Omental fat pad (tissue), 4 donors: ENCODE results near the gene TLX3. TPM values are rescaled to one million over a fixed set of nuclear protein-coding genes. Genes with fewer than 3 reads are reported as not detected.
"Not testable (repeated sequence)": the region's sequence is repeated elsewhere in the genome, so short reads cannot be mapped to it uniquely, and the experiment has no call there.

Experiments
- ATAC-seq: fragments of 150-250 bp; one replicate; pipeline ENCODE4 v1.9.1; 2016; ENCODE audit warnings: mild to moderate bottlenecking, moderate library complexity; ENCODE audit not compliant: low FRiP score
- DNase-seq: peaks from one replicate; pipeline ENCODE4 v3.0.0-alpha.2; 2019; ENCODE audit warnings: low spot score
- total RNA-seq, 4 donors: library from RNA; depleted of rRNA; stranded (reverse); fragments of >200 nt; gene quantifications; one replicate each; pipeline ENCODE4 v1.1.0, GENCODE V29; 2016
- TF ChIP-seq, protein P1 (sequence below), 3 donors: fragments of 450-650 bp; IDR thresholded peaks; one replicate each; pipeline ENCODE4 v1.5.1; 2016 to 2017; ENCODE audit warnings: antibody characterized with exemption in 3 of 3, mild to moderate bottlenecking in 3 of 3, moderate library complexity in 2 of 3

TLX3 gene
- total RNA-seq, 4 donors from 2014 or later = not detected

DNA sequence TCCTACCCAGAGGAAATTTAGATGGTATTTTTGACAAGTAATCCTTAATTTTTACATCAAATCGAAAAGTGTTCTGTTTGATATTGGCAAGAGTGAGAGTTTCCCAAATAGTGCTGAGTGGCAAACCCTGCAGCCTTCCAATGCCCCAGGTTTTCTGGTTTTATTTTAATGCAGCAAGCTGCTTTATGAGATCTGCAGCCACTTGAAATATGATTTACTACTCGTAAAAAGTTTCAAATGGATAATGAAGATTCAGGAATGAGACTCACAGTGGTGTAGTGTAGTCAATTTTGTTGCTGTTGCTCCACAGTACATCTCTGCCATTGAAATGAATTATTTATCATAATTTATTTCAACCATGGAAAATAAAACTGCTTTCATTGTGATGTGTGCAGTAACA, 23.6 kb upstream of the TLX3 start:
- TF ChIP-seq, protein P1, sequence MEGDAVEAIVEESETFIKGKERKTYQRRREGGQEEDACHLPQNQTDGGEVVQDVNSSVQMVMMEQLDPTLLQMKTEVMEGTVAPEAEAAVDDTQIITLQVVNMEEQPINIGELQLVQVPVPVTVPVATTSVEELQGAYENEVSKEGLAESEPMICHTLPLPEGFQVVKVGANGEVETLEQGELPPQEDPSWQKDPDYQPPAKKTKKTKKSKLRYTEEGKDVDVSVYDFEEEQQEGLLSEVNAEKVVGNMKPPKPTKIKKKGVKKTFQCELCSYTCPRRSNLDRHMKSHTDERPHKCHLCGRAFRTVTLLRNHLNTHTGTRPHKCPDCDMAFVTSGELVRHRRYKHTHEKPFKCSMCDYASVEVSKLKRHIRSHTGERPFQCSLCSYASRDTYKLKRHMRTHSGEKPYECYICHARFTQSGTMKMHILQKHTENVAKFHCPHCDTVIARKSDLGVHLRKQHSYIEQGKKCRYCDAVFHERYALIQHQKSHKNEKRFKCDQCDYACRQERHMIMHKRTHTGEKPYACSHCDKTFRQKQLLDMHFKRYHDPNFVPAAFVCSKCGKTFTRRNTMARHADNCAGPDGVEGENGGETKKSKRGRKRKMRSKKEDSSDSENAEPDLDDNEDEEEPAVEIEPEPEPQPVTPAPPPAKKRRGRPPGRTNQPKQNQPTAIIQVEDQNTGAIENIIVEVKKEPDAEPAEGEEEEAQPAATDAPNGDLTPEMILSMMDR (IDR thresholded peaks at IDR 0.05) = no peak
- ATAC-seq (no peak), DNase-seq (no peak)

DNA sequence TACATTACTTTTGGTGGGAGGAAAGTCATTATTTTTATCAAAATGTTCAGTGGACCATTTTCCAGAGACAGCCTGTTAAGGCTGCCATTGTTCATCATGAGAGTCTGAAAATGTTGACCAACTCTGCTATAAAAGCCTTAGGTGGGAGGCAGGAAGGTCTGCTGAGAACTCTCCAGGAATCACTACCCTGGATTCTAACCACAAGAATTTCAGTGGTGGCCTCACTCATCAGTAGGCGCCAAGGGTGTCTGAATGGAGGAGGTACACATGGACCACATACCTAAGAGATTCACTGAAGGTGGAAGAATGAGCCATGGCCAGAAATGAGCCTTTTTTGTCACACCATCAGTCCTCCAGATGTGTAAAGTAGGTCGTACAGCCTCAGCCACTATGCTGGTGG, 21.0 kb upstream of the TLX3 start:
- TF ChIP-seq, protein P1 (IDR thresholded peaks at IDR 0.05) = no peak
- ATAC-seq = no peak

DNA sequence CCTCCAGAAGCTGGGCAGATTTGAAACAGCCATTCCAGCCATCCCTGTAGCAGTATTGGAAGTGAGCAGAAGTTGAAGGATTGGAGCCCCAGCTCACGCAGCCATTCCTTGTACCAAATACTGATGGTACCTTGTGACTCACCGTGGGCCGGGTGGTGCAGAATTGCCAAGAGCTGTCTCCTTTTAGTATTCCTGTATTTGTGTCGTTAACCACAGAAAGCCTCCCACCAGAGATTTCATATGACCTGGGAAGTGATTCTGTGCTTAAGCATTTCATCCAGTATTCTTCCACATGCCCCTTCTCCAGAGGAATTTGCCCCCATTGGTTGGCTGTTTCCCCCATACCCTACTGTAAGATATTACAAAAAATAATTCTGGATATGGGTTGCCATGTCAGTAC, 17.7 kb upstream of the TLX3 start:
- ATAC-seq = no peak

More for the DNA sequence above, 21.0 kb upstream of the TLX3 start:
- DNase-seq = no peak

DNA sequence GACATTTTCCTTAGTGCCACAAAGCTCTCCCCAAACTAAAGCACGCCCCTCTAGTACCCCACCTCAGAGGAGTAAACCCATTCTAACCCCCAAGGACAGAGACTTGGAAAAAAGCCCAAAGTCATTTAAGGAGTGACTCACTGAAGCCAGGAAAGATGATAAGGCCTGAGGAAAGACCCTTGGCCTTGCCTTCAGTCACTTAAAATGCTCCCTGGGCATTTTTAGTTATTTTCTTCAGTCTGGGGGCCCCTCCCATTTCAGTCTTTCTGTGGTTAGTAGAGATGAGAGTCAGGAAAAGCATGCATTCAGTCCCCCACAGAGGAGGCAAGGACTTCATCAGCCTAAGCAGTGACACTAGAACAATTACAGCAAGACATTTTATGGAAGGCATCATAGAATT, 13.7 kb upstream of the TLX3 start:
- TF ChIP-seq, protein P1 (IDR thresholded peaks at IDR 0.05) = no peak
- no peak for DNase-seq

More for the DNA sequence above, 17.7 kb upstream of the TLX3 start:
- TF ChIP-seq, protein P1 (IDR thresholded peaks at IDR 0.05) = no peak
- DNase-seq = no peak

DNA sequence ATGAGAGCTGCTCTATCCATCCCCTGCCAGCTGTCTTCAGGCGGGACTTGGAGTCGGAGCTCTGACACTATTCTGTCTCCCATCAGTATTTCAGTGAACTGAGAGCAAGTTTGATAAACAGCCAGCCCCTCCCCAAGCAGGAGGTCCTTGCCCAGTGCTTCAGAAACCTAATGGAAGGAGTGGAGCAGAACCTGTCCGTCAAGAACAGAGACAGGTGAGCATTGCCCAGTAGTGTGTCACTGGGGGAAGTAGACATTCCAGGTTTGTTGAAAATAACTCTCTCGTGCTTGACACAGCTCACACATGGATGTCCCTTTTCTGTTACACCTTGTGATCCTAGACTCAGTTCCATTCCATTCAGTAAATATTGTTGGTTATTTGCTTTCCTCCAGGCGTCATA, 13.2 kb upstream of the TLX3 start:
- ATAC-seq (no peak), DNase-seq (no peak)
- TF ChIP-seq, protein P1 (IDR thresholded peaks at IDR 0.05) = no peak

More for the DNA sequence above, 13.7 kb upstream of the TLX3 start:
- ATAC-seq = no peak

DNA sequence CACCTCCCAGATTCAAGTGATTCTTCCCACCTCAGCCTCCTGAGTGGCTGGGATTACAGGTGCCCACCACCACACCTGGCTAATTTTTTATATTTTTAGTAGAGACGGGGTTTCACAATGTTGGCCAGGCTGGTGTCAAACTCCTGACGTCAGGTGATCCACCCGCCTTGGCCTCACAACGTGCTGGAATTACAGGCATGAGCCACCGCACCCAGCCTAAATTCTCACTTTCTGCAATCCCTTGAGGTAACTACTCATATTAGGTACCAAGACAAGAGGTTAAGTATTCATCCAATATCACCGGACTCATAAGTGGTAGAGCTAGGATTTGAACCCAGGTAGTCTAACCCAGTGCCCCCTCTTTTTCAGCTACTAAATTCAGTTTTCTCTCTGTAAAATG, 11.1 kb upstream of the TLX3 start:
- DNase-seq, ATAC-seq: not testable (repeated sequence)

DNA sequence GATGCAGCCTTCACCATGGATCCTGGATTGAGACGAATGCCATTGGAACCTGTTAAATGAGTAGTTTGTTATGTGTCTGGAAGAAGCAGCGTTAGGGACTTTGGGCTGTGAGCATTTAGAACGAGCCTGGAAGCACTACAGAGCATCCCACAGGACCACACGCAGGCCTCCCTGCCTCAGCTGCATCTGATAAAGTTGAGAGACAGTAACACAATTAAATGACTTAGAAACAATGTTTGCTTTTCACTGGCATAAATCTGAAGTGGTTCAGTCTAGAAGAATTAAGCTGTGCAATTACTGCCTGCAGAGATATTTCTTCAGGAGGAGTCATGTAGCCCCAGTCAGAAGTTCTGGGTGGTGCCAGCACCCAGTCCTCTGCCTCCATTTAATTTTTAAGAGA, 9.8 kb upstream of the TLX3 start:
- ATAC-seq (no peak), DNase-seq (no peak)
- TF ChIP-seq, protein P1 (IDR thresholded peaks at IDR 0.05) = no peak

DNA sequence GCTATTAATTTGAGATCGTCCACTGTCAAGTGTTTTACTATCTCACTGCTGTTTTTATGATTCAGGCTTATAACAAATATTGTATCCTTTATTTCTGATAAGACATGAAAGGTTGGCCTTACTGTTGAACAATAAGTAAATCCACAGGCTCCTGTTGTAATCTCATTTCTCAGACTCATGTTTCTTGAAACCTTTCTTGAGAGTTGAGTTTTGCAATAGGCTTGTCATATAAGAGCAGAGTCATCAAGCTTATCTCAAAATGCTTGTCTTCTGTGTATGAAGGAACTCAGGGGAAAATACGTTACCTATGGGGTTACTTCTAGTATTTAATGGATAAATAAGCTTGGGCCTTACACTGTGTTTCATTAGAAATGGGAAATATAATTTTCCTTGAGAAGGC, 9.2 kb upstream of the TLX3 start:
- ATAC-seq (no peak), DNase-seq (no peak)
- TF ChIP-seq, protein P1 (IDR thresholded peaks at IDR 0.05) = no peak
